HG03457 (cell line): ENCODE measurements around the gene STRN.
"Not testable (repeated sequence)": the region's sequence is repeated elsewhere in the genome, so short reads cannot be mapped to it uniquely, and the experiment has no call there.

Source experiments
- ATAC-seq: cut with Tn5 transposase; IDR thresholded peaks from one replicate; pipeline ENCODE4 v1.9.1; 2021; ENCODE audit warnings: moderate number of reproducible peaks; ENCODE audit not compliant: unreplicated experiment

Gene STRN, protein sequence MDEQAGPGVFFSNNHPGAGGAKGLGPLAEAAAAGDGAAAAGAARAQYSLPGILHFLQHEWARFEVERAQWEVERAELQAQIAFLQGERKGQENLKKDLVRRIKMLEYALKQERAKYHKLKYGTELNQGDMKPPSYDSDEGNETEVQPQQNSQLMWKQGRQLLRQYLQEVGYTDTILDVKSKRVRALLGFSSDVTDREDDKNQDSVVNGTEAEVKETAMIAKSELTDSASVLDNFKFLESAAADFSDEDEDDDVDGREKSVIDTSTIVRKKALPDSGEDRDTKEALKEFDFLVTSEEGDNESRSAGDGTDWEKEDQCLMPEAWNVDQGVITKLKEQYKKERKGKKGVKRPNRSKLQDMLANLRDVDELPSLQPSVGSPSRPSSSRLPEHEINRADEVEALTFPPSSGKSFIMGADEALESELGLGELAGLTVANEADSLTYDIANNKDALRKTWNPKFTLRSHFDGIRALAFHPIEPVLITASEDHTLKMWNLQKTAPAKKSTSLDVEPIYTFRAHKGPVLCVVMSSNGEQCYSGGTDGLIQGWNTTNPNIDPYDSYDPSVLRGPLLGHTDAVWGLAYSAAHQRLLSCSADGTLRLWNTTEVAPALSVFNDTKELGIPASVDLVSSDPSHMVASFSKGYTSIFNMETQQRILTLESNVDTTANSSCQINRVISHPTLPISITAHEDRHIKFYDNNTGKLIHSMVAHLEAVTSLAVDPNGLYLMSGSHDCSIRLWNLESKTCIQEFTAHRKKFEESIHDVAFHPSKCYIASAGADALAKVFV

DNA sequence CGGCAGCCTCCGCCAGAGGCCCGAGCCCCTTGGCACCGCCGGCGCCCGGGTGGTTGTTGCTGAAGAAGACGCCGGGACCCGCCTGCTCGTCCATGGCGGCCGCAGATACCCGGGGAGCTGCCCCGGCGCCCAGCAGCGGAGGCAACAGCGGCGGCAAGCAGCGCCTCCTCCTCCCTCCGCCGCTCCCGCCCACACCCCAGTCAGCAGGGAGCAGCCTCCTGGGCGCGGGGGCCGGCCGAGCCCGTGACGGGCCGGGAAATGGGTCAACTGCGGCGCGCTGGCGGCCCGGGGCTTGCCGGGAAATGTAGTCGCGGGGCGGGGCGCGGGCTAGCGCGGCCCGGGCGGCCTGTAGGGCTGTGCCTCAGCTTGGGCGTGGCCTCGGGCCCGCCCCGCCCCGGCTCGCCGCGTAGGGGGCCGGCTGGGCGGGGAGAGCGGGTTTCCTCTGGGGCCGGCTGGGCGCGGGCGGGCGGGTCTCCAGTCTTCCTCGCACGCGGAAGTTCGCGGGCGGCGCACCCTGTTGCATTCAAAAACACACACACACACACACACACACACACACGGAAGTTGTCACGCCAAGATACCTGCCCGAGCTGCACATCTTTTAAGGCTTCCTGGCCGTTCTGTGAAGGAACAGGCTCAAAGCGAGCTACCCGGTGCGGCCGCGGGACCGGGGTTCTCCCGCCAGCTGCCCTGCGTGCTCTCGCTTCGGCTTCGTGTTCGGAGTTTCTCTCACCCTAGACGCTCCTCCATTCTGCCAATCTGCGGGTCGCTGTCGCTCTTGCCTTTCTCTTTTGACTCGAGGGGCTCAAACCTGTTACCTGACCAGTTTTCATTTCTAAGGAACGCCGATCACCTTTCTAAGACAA, at the start of gene STRN:
TSS of gene STRN (minus strand) at position 167 of the 866 bp plus-strand sequence. CDS start at position 94, 73 bp downstream.
- ATAC-seq = peak; percentile 97

DNA sequence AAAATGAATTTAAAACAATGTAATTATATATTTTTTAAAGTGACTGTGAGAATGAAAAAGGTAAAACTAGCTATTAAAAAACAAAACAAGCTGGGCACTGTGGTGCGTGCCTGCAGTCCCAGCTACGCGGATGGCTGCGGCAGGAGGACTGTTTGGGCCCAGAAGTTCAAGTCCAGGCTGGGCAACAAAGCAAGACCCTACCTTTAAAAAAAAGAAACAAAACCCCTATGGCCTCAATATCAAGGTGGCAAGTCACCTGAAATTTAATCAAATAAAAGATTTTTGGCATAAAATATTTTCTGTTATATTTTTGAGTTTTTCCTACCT, 46.9 kb upstream of the STRN start:
- ATAC-seq = no peak

DNA sequence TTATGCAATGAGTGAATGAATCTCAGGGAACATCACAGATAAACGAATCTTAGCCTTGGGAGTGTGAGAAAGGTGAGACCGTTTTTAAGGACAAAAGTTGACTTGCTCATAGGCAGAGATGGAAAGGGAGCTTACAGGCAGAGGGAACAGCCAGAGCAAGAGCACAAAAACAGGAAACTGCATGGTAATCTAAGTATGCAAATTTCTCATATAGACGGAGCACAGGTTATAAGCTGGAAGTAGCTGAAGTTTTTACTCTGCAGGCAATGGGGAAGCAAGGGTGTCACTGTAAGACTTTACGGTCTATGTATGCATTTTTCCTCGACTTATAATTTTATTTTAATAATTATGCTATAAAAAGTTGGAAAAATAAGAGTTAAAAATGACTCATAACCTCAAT, 44.8 kb upstream of the STRN start:
- ATAC-seq = no peak

DNA sequence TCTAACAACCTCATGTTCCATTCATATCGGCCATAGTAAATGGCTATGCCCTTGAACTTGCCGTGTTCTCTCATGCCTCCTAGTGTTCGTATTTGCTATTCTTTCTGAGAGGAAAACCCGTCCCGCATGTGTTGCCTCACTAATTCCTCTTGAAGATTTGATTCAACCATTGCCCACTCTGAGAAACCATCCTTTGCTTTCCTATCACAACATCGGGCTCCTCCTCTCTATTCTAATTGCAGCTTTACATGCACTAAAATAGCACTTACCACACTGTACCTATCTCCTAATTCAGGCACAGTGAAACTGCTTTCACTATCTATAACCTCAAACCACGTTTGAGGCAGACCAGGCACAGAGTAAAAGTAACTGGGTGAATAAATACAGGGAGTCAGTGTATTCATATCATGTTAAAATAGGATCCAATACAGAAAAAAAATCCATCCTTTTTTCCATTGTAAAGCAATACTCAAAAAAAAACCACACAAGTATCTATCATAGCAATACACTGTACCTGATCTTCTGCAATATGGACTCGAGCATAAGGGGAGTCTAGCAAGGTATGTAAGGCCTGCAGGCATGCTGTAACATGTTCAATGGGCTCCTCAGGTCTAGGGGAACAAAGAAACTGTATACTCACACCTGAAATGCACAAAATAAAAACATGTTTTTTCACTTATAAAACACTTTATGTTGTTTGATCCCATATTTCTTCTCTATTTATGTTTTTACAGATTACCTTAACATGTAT, 39.0 kb upstream of the STRN start:
- peak; percentile 97 for ATAC-seq

- no peak for ATAC-seq
Observed at GRCh38 chr2:37000988-37001556, 34.7 kb upstream of the STRN start.

DNA sequence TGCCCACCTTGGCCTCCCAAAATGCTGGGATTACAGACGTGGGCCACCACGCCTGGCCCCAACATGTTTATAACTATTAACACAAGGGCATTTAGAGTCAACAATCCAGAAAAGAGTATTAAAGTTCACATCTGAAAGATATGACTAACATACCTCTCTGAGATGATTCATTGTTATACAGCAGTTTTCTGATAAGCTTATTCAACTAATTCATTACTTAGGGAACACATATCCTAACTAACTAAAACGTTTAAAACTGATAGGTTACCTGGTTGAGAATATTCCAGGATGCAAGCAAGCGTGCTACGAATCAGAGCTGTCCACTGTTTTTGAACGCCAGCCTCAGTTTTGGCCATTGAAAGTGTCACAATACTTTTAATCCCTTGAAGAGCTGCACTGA, 34.0 kb upstream of the STRN start:
- no peak for ATAC-seq

GRCh38 chr2:36999416-36999815, 33.1 kb upstream of the STRN start:
- ATAC-seq = not testable (repeated sequence)

DNA sequence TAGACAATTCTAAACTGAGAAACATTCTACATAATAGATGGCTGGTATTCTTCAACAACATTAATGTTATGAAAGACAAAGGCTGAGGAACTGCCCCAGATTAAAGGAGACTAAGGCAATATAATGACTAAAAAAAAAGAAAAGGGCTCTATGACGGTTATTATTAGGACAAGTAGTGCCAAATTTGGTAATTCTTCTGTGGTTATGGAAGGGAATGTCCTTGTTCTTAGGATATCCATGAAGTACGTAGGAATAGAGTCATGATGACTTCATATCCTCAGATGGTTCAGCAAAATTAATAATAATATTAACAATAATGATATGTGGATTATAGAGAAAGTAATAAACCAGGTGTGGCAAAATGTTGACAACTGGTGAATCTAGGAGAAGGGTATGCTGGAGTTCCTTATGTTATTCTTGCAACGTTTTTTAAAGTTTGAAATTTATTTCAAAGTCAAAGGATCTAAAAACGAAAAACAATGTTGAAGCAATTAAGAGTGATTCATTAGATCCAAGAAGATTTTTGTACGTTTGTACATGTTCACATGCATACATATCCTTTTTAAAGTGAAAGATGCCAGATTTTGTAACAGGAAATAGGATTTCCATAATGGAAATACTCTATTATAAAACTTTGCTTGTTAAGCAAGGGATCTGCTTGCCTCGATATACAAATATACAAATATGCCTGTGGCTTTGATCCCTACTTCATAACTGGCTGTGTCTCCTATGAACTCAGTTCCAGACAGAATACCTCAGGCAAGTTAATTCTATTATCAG, 27.7 kb upstream of the STRN start:
- ATAC-seq = no peak

DNA sequence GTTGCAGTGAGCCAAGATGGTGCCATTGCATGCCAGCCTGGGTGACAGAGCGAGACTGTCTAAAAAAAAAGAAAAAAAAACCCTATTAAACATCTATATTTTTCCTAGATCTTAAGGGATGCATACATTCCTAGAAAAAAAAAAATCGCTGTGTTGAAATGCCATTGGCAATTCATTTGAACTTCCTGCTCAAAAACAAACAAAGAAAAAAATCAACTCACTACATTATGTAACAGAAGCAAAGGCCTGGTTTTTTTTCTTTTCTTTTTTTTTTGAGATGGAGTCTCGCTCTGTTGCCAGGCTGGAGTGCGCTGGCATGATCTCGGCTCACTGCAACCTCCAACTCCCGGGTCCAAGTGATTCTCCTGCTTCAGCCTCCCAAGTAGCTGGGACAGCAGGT, 21.7 kb upstream of the STRN start:
- ATAC-seq = no peak

- ATAC-seq = no peak
Observed at GRCh38 chr2:36982467-36982866, 16.1 kb upstream of the STRN start.

GRCh38 chr2:36981911-36982310, 15.6 kb upstream of the STRN start:
- ATAC-seq = no peak

- not testable (repeated sequence) for ATAC-seq
Observed at GRCh38 chr2:36979007-36979406, 12.7 kb upstream of the STRN start.

GRCh38 chr2:36976065-36976464, 9.7 kb upstream of the STRN start:
- no peak for ATAC-seq

DNA sequence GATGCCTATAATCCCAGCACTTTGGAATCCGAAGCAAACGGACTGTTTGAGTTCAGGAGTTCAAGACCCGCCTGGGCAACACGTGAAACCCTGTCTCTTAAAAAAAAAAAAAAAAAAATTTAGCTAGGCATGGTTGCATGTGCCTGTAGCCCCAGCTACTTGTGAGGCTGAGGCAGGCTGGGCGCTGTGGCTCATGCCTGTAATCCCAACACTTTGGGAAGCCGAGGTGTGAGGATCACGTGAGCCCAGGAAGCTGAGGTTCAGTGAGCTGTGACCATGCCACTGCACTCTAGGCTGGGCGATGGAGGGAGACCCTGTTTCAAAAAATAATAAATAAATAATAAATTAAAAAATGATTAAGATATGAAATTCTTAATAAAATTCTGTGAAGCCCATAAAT, 9.0 kb upstream of the STRN start:
- no peak for ATAC-seq

DNA sequence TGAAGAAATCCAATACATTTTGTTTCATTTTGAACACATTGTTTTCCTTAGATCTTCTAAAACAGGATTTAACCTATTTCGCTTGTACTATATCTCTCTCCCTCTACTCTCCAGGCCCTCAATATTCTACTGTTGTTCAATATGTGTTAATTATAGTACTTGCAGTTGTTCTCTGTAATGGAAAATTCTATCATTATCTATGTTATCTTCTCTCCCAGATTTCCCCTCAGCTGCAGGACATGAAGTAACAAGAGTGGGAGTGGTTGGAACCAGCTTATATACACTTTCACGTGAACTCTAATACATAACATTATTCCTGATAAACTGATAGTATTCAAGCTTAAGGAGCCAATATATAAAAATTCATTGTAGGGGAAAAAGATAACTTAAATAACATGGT, 7.0 kb upstream of the STRN start:
- no peak for ATAC-seq

- no peak for ATAC-seq
Observed at GRCh38 chr2:36971990-36972389, 5.7 kb upstream of the STRN start.

- no peak for ATAC-seq
Observed at GRCh38 chr2:36967236-36967876, 1.0 kb upstream of the STRN start.

DNA sequence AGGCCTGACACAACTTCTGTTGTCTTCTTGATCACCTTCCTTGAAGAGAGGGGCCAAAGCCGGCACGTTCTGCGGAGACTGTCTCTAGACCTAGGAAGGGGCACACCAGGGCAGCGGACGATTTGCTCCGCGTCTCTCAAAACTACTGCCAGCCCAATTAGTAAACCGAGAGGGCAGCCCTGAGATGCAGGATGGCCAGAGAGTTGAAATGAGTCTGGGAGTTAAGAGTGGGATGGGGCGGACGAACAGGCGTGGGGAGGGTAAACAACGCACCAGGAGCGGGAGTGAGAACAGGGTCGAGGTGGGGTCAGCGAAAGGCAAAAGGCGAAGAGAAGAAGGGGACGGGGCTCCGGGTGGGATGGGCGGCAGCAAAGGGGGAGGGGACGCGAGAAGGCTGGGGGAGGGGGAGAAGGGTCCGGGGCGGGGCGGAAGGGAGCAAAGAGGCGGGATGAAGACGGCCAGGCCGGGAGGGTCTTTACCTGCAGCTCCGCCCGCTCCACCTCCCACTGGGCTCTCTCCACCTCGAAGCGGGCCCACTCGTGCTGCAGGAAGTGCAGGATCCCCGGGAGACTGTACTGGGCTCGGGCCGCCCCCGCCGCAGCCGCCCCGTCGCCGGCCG, 476 bp downstream of the STRN start:
- ATAC-seq = no peak

- no peak for ATAC-seq
Observed at GRCh38 chr2:36965206-36965605, 1.1 kb downstream of the STRN start.
